Neural progenitor cell (in vitro differentiated cells): ENCODE measurements around the gene AFF3. TPM values are rescaled to one million over a fixed set of nuclear protein-coding genes. Genes with fewer than 3 reads are reported as not detected.
"Not testable (repeated sequence)": the region's sequence is repeated elsewhere in the genome, so short reads cannot be mapped to it uniquely, and the experiment has no call there.

Source experiments
- DNase-seq: peaks from one replicate; pipeline ENCODE4 v3.0.0-alpha.2; 2016; ENCODE audit warnings: low spot score
- H2AFZ ChIP-seq: fragments of 200-600 bp; sonication (generic); replicated peaks from 2 replicates; pipeline ENCODE4 v1.6.1; 2016; ENCODE audit warnings: antibody characterized with exemption
- H3F3A ChIP-seq: fragments of 200-600 bp; sonication (generic); 2 replicates; pipeline ENCODE4 v1.6.1; 2016; ENCODE audit warnings: antibody characterized with exemption, low read depth
- H3K27ac ChIP-seq: fragments of 200-600 bp; sonication (generic); 2 replicates; pipeline ENCODE4 v1.5.1; 2016; ENCODE audit warnings: mild to moderate bottlenecking
- H3K27me3 ChIP-seq: fragments of 200-600 bp; sonication (generic); 2 replicates; pipeline ENCODE4 v1.6.1; 2016; ENCODE audit warnings: mild to moderate bottlenecking, moderate library complexity
- H3K36me3 ChIP-seq: fragments of 200-600 bp; sonication (generic); 2 replicates; pipeline ENCODE4 v1.5.1; 2016
- H3K4me1 ChIP-seq: fragments of 200-600 bp; sonication (generic); 2 replicates; pipeline ENCODE4 v1.6.1; 2016; ENCODE audit warnings: mixed run types
- H3K4me2 ChIP-seq: fragments of 200-600 bp; sonication (generic); 2 replicates; pipeline ENCODE4 v1.6.1; 2016
- H3K4me3 ChIP-seq: fragments of 200-600 bp; sonication (generic); 2 replicates; pipeline ENCODE4 v1.5.1; 2016
- H3K79me2 ChIP-seq: fragments of 200-600 bp; sonication (generic); 2 replicates; pipeline ENCODE4 v1.6.1; 2016; ENCODE audit warnings: low read depth
- H3K9ac ChIP-seq: fragments of 200-600 bp; sonication (generic); 2 replicates; pipeline ENCODE4 v1.6.1; 2016
- H3K9me3 ChIP-seq: fragments of 200-600 bp; sonication (generic); 2 replicates; pipeline ENCODE4 v1.5.1; 2016; ENCODE audit warnings: low read depth
- H4K20me1 ChIP-seq: fragments of 200-600 bp; sonication (generic); 2 replicates; pipeline ENCODE4 v1.6.1; 2016; ENCODE audit warnings: low read depth
- H3K27ac Mint-ChIP-seq: 3 replicates; pipeline ENCODE4 v1.8.0; 2021; ENCODE audit warnings: mixed read lengths
- H3K27me3 Mint-ChIP-seq: 2 replicates; pipeline ENCODE4 v1.8.0; 2022; ENCODE audit warnings: low read depth, mild to moderate bottlenecking, inconsistent platforms, moderate library complexity, mixed read lengths; ENCODE audit not compliant: insufficient read depth
- H3K36me3 Mint-ChIP-seq: 3 replicates; pipeline ENCODE4 v1.8.0; 2021; ENCODE audit warnings: mixed read lengths
- H3K4me1 Mint-ChIP-seq: 3 replicates; pipeline ENCODE4 v1.8.0; 2021; ENCODE audit warnings: mixed read lengths
- H3K4me3 Mint-ChIP-seq: 3 replicates; pipeline ENCODE4 v1.8.0; 2021; ENCODE audit warnings: mild to moderate bottlenecking, moderate library complexity, mixed read lengths
- H3K9me3 Mint-ChIP-seq: 3 replicates; pipeline ENCODE4 v1.8.0; 2020; ENCODE audit warnings: mixed read lengths
- CTCF ChIP-seq: fragments of 200-600 bp; sonication (generic); IDR thresholded peaks from 2 replicates; pipeline ENCODE4 v1.5.1; 2017; ENCODE audit warnings: antibody characterized with exemption, mild to moderate bottlenecking
- EZH2 ChIP-seq: fragments of 200-600 bp; sonication (generic); IDR thresholded peaks from 2 replicates; pipeline ENCODE4 v1.6.1; 2017; ENCODE audit warnings: antibody characterized with exemption, mild to moderate bottlenecking, moderate library complexity
- EZH2phosphoT487 ChIP-seq: fragments of 200-600 bp; sonication (generic); IDR thresholded peaks from 2 replicates; pipeline ENCODE4 v1.6.1; 2017; ENCODE audit warnings: antibody characterized with exemption
- total RNA-seq: library from RNA; depleted of rRNA; stranded (reverse); fragments of >200 nt; gene quantifications from 2 replicates; pipeline ENCODE4 v1.2.3, GENCODE V29; 2015; ENCODE audit warnings: low replicate concordance

Gene AFF3
- total RNA-seq, 1 donor from 2014 or later: 0.26 TPM

GRCh38 chr2:99743146-99743545 is 399.2 kb downstream of the AFF3 start:
- no peaks in the 10 kb centered on the region for H3K9me3 Mint-ChIP-seq
- H3K4me2 ChIP-seq: no peak overlapping the region
- H3K36me3 ChIP-seq: no peaks in the 10 kb centered on the region
- H3K27me3 Mint-ChIP-seq: no peaks in the 10 kb centered on the region
- no peak overlapping the region for H3K4me3 ChIP-seq
- H3K27ac Mint-ChIP-seq: no peak overlapping the region
- H2AFZ ChIP-seq: no peak overlapping the region
- H3K79me2 ChIP-seq: no peaks in the 10 kb centered on the region
- no peak for DNase-seq
- no peak overlapping the region for H3K4me3 Mint-ChIP-seq
- H3F3A ChIP-seq: no peaks in the 10 kb centered on the region
- H3K4me1 Mint-ChIP-seq: peaks cover 1% of the 10 kb centered on the region
- H4K20me1 ChIP-seq: no peaks in the 10 kb centered on the region
- H3K9me3 ChIP-seq: no peaks in the 10 kb centered on the region
- no peak overlapping the region for H3K9ac ChIP-seq
- TF ChIP-seq EZH2phosphoT487: no peak
- no peak for TF ChIP-seq EZH2
- TF ChIP-seq CTCF: no peak
- H3K4me1 ChIP-seq: no peaks in the 10 kb centered on the region
- H3K36me3 Mint-ChIP-seq: no peaks in the 10 kb centered on the region
- no peak overlapping the region for H3K27ac ChIP-seq
- no peaks in the 10 kb centered on the region for H3K27me3 ChIP-seq

DNA sequence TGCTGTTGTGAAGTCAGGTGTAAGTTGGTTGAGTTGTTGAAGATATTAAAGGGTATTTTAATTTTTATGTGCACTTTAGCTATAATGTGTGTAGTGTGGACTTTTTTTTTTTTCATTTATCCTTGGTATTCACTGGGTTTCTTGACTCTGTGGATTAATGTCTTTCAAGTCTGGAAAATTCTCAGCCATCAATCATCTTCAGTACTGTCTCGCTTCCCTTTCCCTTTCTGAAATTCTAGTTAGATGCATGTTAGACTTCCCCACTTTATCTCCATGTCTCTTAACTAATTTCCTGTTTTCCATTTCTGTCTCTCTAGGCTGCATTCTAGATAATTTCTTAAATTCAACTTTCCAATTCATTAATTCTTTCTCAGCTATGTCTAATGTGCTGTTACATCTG is 404.9 kb downstream of the AFF3 start:
- TF ChIP-seq EZH2phosphoT487 (no peak), EZH2 (no peak), CTCF (no peak)
- H2AFZ ChIP-seq: no peak overlapping the region
- H3K27me3 Mint-ChIP-seq: no peaks in the 10 kb centered on the region
- H3K36me3 Mint-ChIP-seq: no peaks in the 10 kb centered on the region
- H3K4me3 ChIP-seq: no peak overlapping the region
- no peaks in the 10 kb centered on the region for H3K9me3 ChIP-seq
- no peaks in the 10 kb centered on the region for H3K27me3 ChIP-seq
- no peak for DNase-seq
- H3K36me3 ChIP-seq: no peaks in the 10 kb centered on the region
- no peaks in the 10 kb centered on the region for H3K4me1 Mint-ChIP-seq
- H3K4me2 ChIP-seq: no peak overlapping the region
- no peak overlapping the region for H3K9ac ChIP-seq
- peaks cover 2% of the 10 kb centered on the region for H3K9me3 Mint-ChIP-seq
- no peaks in the 10 kb centered on the region for H3K79me2 ChIP-seq
- no peak overlapping the region for H3K27ac ChIP-seq
- H3F3A ChIP-seq: no peaks in the 10 kb centered on the region
- H3K4me3 Mint-ChIP-seq: no peak overlapping the region
- no peaks in the 10 kb centered on the region for H3K4me1 ChIP-seq
- H4K20me1 ChIP-seq: no peaks in the 10 kb centered on the region
- no peak overlapping the region for H3K27ac Mint-ChIP-seq

GRCh38 chr2:99735753-99736152 is 406.6 kb downstream of the AFF3 start:
- H3K4me2 ChIP-seq: no peak overlapping the region
- H3K9ac ChIP-seq: no peak overlapping the region
- no peaks in the 10 kb centered on the region for H3F3A ChIP-seq
- H3K4me1 ChIP-seq: no peaks in the 10 kb centered on the region
- no peaks in the 10 kb centered on the region for H3K27me3 Mint-ChIP-seq
- no peaks in the 10 kb centered on the region for H3K36me3 ChIP-seq
- no peaks in the 10 kb centered on the region for H3K4me1 Mint-ChIP-seq
- no peak for TF ChIP-seq CTCF
- TF ChIP-seq EZH2: no peak
- TF ChIP-seq EZH2phosphoT487: no peak
- DNase-seq: no peak
- H4K20me1 ChIP-seq: no peaks in the 10 kb centered on the region
- peaks cover 2% of the 10 kb centered on the region for H3K9me3 Mint-ChIP-seq
- no peaks in the 10 kb centered on the region for H3K9me3 ChIP-seq
- H3K27me3 ChIP-seq: no peaks in the 10 kb centered on the region
- H3K4me3 Mint-ChIP-seq: no peak overlapping the region
- H3K4me3 ChIP-seq: no peak overlapping the region
- H3K79me2 ChIP-seq: no peaks in the 10 kb centered on the region
- no peak overlapping the region for H3K27ac ChIP-seq
- H3K36me3 Mint-ChIP-seq: no peaks in the 10 kb centered on the region
- H2AFZ ChIP-seq: no peak overlapping the region
- no peak overlapping the region for H3K27ac Mint-ChIP-seq

- not testable (repeated sequence) for H3K9ac ChIP-seq, H3K4me1 ChIP-seq, H3F3A ChIP-seq, H3K27me3 Mint-ChIP-seq, H3K9me3 ChIP-seq, H3K79me2 ChIP-seq, H3K4me3 Mint-ChIP-seq, H3K4me1 Mint-ChIP-seq, H3K27ac Mint-ChIP-seq, H3K36me3 Mint-ChIP-seq, H3K9me3 Mint-ChIP-seq, H3K4me3 ChIP-seq, H2AFZ ChIP-seq, H4K20me1 ChIP-seq, H3K27ac ChIP-seq, H3K36me3 ChIP-seq, H3K4me2 ChIP-seq, H3K27me3 ChIP-seq, DNase-seq
These were observed 407.1 kb downstream of the AFF3 start for GRCh38 chr2:99735314-99735713.
